HG02763 (cell line): ENCODE measurements around the gene ANKRD30A.
"Not testable (repeated sequence)": the region's sequence is repeated elsewhere in the genome, so short reads cannot be mapped to it uniquely, and the experiment has no call there.

Source experiments
- ATAC-seq: cut with Tn5 transposase; IDR thresholded peaks from one replicate; pipeline ENCODE4 v1.9.1; 2021; ENCODE audit warnings: mild to moderate bottlenecking, moderate library complexity; ENCODE audit not compliant: unreplicated experiment

Gene ANKRD30A

DNA sequence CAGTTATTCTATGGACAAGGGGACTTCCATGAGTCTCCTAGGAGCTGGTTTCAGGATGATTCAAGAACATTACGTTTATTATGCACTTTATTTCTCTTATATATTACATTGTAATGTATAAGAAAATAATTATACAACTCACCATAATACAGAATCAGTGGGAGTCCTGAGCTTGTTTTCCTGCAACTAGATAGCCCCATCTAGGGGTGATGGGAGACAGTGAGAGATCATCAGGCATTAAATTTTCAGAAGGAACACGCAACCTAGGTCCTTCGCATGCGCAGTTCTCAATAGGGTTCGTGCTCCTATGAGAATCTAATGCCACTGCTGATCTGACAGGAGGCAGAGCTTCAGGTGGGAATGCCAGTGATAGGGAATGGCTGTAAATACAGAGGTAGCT, 137.9 kb downstream of the ANKRD30A start:
- no peak for ATAC-seq

DNA sequence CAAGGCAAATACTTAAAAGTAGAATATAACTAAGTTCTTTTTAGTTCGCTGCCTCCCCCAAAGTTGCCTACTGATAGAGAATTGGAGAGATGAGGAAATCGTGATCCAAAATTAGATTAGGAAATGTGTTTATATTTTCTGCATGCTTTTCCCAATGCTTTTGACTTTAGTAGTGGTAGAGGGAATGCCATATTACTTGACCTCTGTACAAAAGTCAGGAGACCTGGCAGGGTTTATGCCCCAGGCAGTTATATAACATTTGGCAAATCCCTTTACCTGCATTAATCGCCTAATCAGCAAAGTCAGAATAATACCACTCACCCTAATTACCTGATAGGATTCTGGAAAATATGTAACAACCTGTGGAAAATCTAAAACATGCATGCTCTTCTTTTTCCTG, 142.9 kb downstream of the ANKRD30A start:
- ATAC-seq: no peak

DNA sequence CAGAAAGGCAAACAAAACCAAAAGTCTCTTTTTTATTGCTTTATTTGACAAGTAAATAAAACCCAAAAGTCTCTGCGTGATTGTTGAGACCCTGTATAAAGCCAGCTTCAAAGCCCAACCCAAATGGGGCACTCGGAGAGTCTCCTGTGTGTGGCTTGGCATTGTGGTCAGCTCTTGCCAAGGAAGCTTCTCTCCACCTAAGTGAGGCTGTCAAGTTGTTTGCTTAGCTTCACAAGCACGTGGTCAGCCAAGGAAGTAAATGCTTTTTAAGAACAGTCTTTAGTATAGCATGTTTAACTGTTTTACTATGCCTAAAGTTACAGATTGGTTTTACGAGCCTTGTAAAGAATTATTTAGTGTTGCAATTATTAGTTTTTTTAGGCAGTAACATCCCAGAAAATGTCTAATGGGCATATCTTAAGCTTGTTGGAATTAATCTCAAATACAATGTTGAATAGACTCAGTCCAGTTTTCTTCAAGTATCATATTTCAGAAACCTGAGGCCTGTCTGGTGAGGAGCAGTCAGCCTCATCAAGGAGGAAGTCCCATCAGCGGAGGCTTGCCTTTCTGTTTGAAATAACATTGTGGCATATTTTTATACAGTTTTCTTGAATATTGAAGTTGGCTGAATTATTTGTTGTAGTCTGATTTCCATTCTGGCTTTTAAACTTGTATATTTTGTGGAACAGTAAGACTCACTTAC, 144.3 kb downstream of the ANKRD30A start:
- no peak for ATAC-seq

DNA sequence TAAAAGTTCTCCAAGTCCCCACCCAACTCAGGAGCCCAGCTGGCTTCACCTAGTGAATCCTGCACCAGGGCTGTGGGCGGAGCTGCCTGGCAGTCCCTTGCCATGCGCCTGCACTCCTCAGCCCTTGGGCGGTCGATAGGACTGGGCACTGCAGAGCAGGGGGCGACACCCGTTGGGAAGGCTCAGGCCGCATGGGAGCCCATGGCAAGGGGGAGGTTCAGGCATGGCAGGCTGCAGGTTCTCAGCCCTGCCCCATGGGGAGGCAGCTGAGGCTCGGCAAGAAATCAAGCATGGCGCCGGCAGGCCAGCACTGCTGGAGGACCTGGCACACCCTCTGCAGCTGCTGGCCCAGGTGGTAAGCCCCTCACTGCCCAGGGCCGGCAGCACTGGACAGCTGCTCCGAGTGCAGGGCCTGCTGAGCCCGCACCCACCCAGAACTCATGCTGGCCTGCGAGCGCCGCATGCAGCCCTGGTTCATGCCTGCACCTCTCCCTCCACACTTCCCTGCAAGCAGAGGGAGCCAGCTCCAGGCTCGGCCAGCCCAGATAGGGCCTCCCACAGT, 149.9 kb downstream of the ANKRD30A start:
- ATAC-seq: no peak

DNA sequence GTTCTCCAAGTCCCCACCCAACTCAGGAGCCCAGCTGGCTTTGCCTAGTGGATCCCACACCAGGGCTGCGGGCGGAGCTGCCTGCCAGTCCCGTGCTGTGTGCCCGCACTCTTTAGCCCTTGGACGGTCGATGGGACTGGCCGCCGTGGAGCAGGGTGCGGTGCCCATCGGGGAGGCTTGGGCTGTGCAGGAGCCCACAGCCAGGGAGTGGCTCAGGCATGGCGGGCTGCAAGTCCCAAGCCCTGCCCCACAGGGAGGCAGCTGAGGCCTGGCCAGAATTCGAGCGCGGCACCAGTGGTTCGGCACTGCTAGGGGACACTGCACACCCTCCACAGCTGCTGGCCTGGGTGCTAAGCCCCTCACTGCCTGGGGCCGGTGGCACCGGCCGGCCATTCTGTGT, 159.7 kb downstream of the ANKRD30A start:
- ATAC-seq: no peak

DNA sequence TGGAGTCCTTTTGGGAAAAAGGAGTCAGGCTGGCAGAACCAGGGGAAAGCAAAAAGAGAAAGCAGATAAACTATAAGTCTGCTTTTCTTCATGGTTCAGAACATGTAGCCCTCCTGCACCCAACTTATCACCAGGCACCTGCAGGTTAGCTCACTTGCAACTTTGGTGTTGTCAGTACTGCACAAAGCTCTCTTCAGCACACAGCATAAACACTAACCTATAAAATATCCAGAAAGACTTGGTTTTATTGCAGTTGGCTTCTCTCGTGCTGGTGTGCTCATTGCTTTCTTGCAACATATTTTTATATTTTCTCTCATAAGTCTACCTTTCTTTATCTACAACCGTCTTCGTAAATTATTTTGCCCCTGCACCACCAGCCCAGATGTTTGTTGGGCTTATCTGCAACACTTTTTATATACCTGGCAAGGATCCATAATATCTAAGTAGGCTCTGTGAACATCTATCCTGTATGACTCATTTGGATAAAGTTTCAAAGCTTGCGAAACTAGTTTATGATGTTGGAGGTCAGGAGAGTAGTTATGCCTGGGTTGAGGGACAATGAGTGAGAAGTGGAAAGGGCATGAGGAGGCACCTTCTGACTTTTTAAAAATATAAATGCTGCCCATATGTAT, 164.6 kb downstream of the ANKRD30A start:
- ATAC-seq: no peak

DNA sequence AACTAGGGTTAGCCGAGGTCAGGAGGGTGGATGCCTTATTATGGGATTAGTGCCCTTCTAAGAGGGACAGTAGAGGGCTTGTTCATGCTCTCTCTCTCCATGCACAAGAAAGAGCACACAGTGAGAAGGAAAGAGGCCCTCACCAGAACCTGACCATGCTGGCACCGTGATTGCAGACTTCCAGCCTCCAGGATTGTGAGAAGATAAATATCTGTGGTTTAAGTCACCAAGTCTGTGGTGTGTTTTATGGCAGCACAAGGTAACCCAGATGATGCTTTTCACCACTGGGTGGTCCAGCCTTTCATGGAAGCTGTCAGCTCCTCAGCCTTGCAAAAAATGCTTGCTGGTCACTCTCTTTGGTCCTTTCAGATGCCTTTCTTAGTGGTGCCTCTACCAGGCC, 175.9 kb downstream of the ANKRD30A start:
- ATAC-seq: no peak

DNA sequence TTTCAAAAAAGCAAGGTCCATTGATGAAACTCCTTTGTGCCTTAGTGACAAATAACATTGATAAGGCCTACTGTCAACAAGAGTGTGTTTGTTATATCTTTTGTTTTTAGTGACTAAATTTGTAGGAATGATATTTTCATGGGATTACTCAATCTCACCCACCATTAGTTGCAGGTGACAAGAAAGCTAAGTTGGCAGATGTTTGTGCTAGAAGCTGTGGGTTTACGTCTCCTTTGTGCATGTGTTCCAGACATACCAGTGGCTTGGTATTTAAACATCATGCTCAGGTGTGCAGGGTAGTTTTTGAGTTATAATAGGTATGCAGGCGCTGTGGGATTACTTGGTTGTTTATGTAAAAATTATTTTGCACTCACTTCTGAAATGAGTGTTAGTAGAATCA, 178.6 kb downstream of the ANKRD30A start:
- ATAC-seq: no peak

DNA sequence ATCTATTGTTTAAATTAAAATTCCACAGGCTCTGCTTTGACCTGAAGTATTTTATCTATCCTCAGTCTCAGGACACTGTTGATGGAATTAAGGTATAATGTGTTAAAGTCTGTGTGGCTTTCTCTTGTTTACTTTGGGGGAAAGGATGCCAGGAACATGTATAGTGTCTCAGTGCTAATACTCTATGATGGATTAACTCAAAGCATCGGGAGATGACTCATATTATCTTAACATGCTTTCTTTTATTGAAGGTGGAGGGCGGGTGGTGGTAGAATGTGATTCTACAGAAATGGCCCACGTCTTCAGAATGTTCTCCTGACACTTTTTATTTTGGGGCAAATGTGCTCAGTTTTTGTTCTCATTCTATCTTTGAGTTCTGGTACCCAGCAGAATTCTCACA, 189.0 kb downstream of the ANKRD30A start:
- no peak for ATAC-seq

DNA sequence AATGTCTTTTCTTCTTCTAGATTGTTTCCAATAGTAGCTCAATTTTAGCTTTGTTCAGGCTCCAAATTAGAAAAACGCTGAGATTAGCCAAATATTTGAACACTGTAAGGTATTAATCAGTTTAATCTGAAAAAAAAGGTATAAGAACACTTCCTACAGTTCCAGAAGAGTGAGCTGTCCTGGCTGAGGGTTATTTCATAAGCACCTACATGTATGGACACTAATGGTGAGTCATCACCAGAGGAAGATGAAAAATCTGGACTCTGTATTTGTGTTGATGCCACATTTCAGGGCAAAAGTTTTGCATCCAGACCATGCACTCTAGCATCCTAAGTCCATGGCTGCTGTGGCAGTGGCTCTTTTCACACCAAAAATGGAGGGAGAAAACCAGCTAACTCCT, 189.5 kb downstream of the ANKRD30A start:
- ATAC-seq: no peak

DNA sequence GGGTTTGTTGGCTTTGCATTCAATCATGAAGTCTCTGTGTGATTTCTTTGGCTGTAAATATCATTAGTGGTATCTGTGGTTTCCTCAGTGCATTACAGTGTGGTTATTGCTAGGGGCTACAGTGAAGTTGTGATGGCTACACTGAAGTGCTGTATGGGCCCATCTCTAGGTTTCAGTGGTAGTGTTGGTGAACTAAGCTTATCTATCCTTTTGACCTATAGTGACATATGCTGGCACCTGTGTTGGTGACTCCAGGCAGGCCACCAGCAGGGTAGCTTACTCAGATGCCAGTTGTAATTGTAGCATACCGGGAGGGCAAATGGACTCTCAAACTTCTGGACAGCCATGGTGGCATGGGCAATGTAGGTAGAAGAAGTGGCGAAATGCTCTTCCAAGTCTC, 219.0 kb downstream of the ANKRD30A start:
- no peak for ATAC-seq

DNA sequence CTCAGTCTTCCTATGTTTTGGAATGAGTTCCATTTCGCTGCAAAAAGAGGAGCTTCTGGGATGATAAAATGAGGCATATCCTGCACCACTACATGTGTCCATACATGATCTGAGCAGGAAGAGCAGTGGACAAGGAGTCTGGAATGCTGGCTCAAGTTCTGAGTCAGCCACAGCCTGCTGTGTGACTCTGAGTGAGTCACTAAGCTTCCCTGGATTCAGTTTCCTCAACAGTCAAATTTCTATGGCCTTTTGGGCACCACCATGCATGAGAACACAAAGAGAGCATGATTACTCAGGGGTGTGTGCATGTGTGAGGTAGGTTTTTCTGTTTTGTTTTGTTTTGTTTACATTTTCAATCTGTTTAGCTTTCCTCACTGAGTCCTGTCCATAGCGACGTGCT, 254.6 kb downstream of the ANKRD30A start:
- no peak for ATAC-seq

DNA sequence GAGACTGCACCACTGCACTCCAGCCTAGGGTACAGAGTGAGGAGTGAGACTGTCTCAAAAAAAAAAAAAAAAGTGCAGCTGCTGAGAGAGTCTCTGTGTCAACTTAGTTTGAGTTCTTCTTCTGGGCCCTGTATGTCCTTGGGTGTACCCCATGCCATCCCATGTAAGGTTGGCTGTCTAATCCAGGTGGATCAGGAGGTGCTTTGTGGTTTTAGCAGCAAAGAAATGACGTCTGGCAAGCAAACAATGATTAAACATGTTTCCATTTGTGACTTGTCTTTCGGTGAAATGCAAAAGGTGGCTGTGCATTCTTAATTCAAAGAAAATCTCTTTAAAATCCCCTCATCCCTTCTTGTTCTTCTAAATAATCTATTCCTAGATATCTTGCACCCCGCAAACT, 255.9 kb downstream of the ANKRD30A start:
- no peak for ATAC-seq

DNA sequence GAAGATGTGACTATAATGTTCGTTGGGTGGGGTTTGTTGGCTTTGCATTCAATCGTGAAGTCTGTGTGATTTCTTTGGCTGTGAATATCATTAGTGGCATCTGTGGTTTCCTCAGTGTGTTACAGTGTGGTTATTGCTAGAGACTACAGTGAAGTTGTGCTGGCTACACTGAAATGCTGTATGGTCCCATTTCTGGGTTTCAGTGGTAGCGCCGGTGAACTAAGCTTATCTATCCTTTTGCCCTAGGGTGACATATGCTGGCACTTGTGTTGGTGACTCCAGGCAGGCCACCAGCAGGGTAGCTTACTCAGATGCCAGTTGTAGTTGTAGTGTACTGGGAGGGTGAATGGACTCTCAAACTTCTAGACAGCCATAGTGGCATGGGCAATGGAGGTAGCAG, 259.5 kb downstream of the ANKRD30A start:
- ATAC-seq: no peak

DNA sequence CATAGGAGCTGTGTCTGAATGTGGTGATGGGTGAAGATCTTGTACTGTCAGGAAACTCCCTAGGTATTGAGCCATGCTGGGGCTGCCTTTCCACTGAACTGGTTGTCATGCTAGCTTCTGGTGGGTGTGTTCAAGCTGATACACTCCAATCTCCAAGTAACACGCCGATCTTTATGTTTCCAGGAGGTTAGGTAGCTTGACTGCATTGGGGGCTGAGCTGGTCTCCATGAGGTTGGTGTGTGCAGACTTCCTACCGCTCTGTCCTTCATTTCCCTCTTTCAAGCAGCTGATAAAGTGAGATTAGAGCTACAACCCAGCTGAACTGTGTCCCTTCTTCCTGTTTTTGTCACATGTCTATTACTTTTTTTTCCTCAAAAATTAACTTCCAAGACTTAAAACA, 265.5 kb downstream of the ANKRD30A start:
- ATAC-seq: no peak

DNA sequence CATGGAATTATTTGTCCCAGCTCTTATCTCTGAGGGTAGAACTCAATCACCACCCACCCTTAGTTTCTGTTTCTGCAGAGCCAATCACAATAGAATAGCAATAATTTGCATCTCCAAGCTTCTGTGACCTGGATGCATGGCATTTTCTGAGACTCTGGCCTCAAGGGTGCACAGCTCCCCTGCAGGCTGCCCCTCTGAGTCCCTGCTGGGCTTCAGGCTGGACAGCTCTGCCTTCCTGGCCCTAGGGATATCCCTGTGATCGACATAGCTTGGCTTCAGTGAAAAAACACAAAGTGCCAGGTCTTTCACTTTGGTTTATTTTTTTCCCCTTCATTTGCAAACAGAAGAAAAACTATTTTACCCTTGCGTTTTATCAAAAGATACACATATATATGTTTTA, 275.4 kb downstream of the ANKRD30A start:
- not testable (repeated sequence) for ATAC-seq

DNA sequence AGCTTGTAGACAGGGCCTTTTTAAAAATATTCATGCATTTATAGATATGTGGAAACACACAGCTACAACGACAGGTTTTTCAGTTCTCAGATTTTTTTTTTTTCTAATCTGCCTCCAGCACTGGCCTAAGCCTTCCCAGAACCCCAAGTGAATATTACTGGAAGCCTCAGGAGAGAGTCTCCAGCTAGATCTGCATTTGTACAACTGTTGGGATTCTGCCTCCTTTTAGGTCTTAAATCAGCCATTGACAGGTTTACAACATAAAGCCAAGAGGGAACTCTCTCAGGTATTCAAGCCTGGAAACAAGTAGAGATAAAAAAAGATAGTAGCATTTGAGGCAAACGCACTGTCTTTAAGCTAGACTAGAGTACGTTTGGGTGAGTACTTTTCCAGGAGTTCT, 275.8 kb downstream of the ANKRD30A start:
- no peak for ATAC-seq

DNA sequence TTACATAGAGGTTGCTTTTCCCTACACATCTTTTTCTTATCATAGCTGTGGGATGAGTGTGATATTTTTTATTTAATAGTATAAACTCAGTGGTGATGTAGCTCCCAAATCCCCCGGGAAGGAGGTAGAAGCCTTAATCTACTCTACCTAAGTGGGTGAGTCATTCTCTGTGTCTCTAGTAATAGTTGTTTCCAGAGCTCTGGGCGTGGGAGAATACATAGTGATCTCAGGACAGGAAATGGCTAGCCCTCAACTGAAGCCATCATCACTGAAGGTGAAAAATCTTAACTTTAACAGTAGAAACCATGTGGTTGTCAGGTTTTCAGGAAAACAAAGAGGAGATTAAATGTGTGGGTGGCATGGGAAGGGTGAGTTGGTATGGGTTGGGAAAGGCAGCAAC, 278.4 kb downstream of the ANKRD30A start:
- ATAC-seq: no peak
